ENCODE results near the gene SLC26A6. TPM values are rescaled to one million over a fixed set of nuclear protein-coding genes. Genes with fewer than 3 reads are reported as not detected.

The SLC26A6 gene
- total RNA-seq, 2 experiments from 2014 or later, result 13.5 to 14.4 TPM

DNA sequence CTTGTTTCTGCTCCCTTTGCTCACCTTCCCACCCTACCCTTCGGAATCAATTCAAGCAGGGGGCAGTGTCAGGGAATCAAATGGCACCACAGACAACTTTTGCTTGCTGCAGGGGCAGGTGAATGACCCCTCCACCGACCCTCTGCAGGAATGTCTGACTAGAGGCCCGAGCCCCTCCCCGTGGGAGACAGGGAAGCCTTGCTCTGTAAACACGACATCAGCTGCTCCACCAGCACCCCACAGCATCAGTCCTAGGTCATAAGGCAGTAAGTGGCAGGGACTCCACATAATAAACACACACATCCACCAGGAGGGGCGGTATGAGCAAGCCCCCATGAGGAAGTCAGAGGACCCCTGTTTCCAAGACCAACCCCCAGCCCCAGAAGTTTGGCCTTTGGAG, 2.0 kb upstream of the SLC26A6 start:
- H3K27ac Mint-ChIP-seq, result no peak overlapping the region
- TF ChIP-seq, protein P1, sequence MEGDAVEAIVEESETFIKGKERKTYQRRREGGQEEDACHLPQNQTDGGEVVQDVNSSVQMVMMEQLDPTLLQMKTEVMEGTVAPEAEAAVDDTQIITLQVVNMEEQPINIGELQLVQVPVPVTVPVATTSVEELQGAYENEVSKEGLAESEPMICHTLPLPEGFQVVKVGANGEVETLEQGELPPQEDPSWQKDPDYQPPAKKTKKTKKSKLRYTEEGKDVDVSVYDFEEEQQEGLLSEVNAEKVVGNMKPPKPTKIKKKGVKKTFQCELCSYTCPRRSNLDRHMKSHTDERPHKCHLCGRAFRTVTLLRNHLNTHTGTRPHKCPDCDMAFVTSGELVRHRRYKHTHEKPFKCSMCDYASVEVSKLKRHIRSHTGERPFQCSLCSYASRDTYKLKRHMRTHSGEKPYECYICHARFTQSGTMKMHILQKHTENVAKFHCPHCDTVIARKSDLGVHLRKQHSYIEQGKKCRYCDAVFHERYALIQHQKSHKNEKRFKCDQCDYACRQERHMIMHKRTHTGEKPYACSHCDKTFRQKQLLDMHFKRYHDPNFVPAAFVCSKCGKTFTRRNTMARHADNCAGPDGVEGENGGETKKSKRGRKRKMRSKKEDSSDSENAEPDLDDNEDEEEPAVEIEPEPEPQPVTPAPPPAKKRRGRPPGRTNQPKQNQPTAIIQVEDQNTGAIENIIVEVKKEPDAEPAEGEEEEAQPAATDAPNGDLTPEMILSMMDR (IDR thresholded peaks at IDR 0.05), result no peak
- H3K27me3 ChIP-seq (ENCODE audit: control insufficient read depth in 1 of 2, insufficient read depth in 2 of 2, low read length in 2 of 2), result no peaks in the 10 kb centered on the region
- ChIA-PET CTCF (no interaction called here), POLR2A (no interaction called here)
- peaks cover 32% of the 10 kb centered on the region for H3K4me1 ChIP-seq (ENCODE audit: insufficient read depth, low read length)
- H3K9me3 ChIP-seq (ENCODE audit: control insufficient read depth in 1 of 2, insufficient read depth in 1 of 2, low read length in 2 of 2), result no peaks in the 10 kb centered on the region
- no peak overlapping the region for H3K27ac ChIP-seq (ENCODE audit: low read depth in 1 of 2, low read length in 2 of 2)
- no peaks in the 10 kb centered on the region for H3K27me3 Mint-ChIP-seq
- no peak overlapping the region for H3K4me3 ChIP-seq (ENCODE audit: low read length)
- H3K4me3 Mint-ChIP-seq, result peak overlapping the region; percentile 71
- H3K9me3 Mint-ChIP-seq, result no peaks in the 10 kb centered on the region
- H3K36me3 Mint-ChIP-seq (ENCODE audit: low read depth), result no peaks in the 10 kb centered on the region
- DNase-seq (no peak), ATAC-seq (ENCODE audit: poor library complexity) (no peak)
- no peaks in the 10 kb centered on the region for H3K36me3 ChIP-seq (ENCODE audit: insufficient read depth, low read length)
- intact Hi-C loops (cut with DNase I, micrococcal nuclease), result loop anchor here in 1 of 2 experiments (2.0 kb wide), 1 partner anchor 17 kb away; no protein-coding TSS in a partner anchor
- peaks cover 19% of the 10 kb centered on the region for H3K4me1 Mint-ChIP-seq (ENCODE audit: low read depth)

DNA sequence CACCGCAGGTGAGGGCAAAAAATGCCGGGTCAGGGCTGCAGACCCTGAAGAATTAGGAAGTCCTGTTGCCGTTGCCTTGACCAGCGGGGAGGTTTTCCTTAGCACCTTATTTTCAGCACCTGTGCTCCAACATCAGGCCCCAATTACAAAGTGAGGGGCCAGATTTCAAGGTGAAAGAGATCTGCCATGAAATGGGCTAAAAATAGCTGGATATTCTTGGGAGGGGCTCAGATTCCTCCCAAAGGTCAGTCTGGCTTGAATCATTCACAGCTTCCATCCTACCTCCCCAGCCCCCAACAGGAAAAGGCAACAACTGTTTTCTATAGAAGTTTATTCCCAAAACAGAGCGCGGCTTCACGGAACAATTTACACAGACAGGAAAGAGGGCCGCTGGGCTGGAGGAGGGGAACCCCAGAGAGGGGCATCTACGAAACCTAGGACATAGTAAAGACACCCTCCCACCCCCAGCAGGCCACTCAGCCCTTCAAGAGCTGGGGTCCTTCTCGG, 941 bp upstream of the SLC26A6 start:
- Histone ChIP-seq H3K4me3 (ENCODE audit: low read length) (peak overlapping the region; percentile 87), H3K27ac (ENCODE audit: low read depth in 1 of 2, low read length in 2 of 2) (no peak overlapping the region), H3K36me3 (ENCODE audit: insufficient read depth, low read length) (no peaks in the 10 kb centered on the region), H3K27me3 (ENCODE audit: control insufficient read depth in 1 of 2, insufficient read depth in 2 of 2, low read length in 2 of 2) (no peaks in the 10 kb centered on the region), H3K9me3 (ENCODE audit: control insufficient read depth in 1 of 2, insufficient read depth in 1 of 2, low read length in 2 of 2) (no peaks in the 10 kb centered on the region), H3K4me1 (ENCODE audit: insufficient read depth, low read length) (peaks cover 32% of the 10 kb centered on the region)
- peak overlapping the region; percentile 88 for H3K4me3 Mint-ChIP-seq
- ChIA-PET CTCF (interaction anchor here (0.7 to 1.3 kb wide), 4 partner anchors 25 to 458 kb away, joined by 3 to 5 read pairs (median 4); partner anchors contain the start of genes IP6K2, QRICH1 and SLC25A20), POLR2A (interaction anchor here (0.6 to 1.5 kb wide), 6 partner anchors 10 to 458 kb away, joined by 3 to 5 read pairs (median 4); partner anchors contain the start of genes NCKIPSD and QRICH1)
- intact Hi-C loops (cut with DNase I, micrococcal nuclease), result loop anchor here in 1 of 2 experiments (2.0 kb wide), 1 partner anchor 19 kb away; no protein-coding TSS in a partner anchor
- H3K27me3 Mint-ChIP-seq, result no peaks in the 10 kb centered on the region
- DNase-seq (no peak), ATAC-seq (ENCODE audit: poor library complexity) (no peak)
- no peaks in the 10 kb centered on the region for H3K9me3 Mint-ChIP-seq
- TF ChIP-seq, protein P1 (IDR thresholded peaks at IDR 0.05), result no peak
- H3K36me3 Mint-ChIP-seq (ENCODE audit: low read depth), result peaks cover 4% of the 10 kb centered on the region
- no peak overlapping the region for H3K27ac Mint-ChIP-seq
- H3K4me1 Mint-ChIP-seq (ENCODE audit: low read depth), result peaks cover 19% of the 10 kb centered on the region

DNA sequence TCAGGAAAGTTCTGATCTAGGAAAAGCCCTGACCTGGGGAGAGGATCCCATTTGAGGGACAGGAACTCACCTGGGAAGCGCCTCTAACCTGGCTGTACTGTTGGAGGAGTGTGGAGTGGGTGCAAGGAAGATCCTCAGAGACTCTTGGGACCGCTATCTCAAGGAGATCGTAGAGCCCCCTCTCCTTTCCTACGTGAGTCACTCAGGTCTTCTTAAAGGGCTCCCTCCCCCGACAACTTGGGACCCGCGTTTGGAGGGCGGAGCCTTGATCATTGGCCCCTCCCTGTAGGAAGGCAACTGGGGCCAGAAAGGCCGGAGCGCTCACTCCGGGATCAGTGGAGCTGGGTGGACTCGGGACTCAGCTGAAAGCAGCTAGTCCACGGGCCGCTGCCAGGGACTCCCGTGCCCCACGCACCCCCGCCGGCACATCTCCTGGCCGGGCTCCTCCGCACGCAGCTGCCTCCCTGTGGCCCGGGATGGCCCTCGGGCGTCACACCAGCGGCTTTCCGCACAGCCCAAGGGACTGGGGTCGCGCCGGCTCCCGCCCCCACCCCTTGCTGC, 520 bp downstream of the SLC26A6 start:
- Histone ChIP-seq H3K36me3 (ENCODE audit: insufficient read depth, low read length) (peaks cover 9% of the 10 kb centered on the region), H3K4me3 (ENCODE audit: low read length) (peak overlapping the region; percentile 87), H3K9me3 (ENCODE audit: control insufficient read depth in 1 of 2, insufficient read depth in 1 of 2, low read length in 2 of 2) (no peaks in the 10 kb centered on the region), H3K27ac (ENCODE audit: low read depth in 1 of 2, low read length in 2 of 2) (no peak overlapping the region), H3K27me3 (ENCODE audit: control insufficient read depth in 1 of 2, insufficient read depth in 2 of 2, low read length in 2 of 2) (no peaks in the 10 kb centered on the region), H3K4me1 (ENCODE audit: insufficient read depth, low read length) (peaks cover 32% of the 10 kb centered on the region)
- H3K9me3 Mint-ChIP-seq, result no peaks in the 10 kb centered on the region
- ATAC-seq (ENCODE audit: poor library complexity) (peak; percentile 27), DNase-seq (peak in 12 of 14 experiments; percentile 6 to 70 (median 34))
- intact Hi-C loops (cut with DNase I, micrococcal nuclease), result loop anchor here (1.0 to 2.0 kb wide), 3 partner anchors 22 to 50 kb away; partner anchors contain the start of genes NCKIPSD (in 1 of the 2) and UQCRC1 (in 1 of the 2)
- H3K36me3 Mint-ChIP-seq (ENCODE audit: low read depth), result peaks cover 4% of the 10 kb centered on the region
- H3K4me1 Mint-ChIP-seq (ENCODE audit: low read depth), result peaks cover 19% of the 10 kb centered on the region
- H3K4me3 Mint-ChIP-seq, result peak overlapping the region; percentile 88
- ChIA-PET CTCF (interaction anchor here (1.0 to 2.1 kb wide), 6 partner anchors 22 to 459 kb away, joined by 3 to 10 read pairs (median 5); partner anchors contain the start of genes NCKIPSD, QRICH1 and UQCRC1), POLR2A (interaction anchor here (0.6 to 1.7 kb wide), 12 partner anchors 10 to 387 kb away, joined by 3 to 6 read pairs (median 4); partner anchors contain the start of genes CCDC51, CELSR3, NCKIPSD and NDUFAF3)
- TF ChIP-seq, protein P1 (IDR thresholded peaks at IDR 0.05), result no peak
- H3K27ac Mint-ChIP-seq, result no peak overlapping the region
- no peaks in the 10 kb centered on the region for H3K27me3 Mint-ChIP-seq

Measured in CD4-positive, alpha-beta T cell (primary cell).